ENCODE results near the gene FNTB. TPM values are rescaled to one million over a fixed set of nuclear protein-coding genes. Genes with fewer than 3 reads are reported as not detected.

FNTB gene
- total RNA-seq, 1 donor from 2014 or later = 9.7 TPM

GRCh38 chr14:65044596-65044959, 57.9 kb downstream of the FNTB start:
- intact Hi-C loops (cut with micrococcal nuclease) = no loop called here

GRCh38 chr14:65045006-65045405, 58.3 kb downstream of the FNTB start:
- intact Hi-C loops (cut with micrococcal nuclease) = no loop called here

GRCh38 chr14:65045709-65046108, 59.0 kb downstream of the FNTB start:
- intact Hi-C loops (cut with micrococcal nuclease) = no loop called here

- intact Hi-C loops (cut with micrococcal nuclease) = no loop called here
Measured at GRCh38 chr14:65052832-65053231, 66.1 kb downstream of the FNTB start.

GRCh38 chr14:65053466-65053865, 66.8 kb downstream of the FNTB start:
- intact Hi-C loops (cut with micrococcal nuclease) = no loop called here

GRCh38 chr14:65054471-65055085, 67.9 kb downstream of the FNTB start:
- intact Hi-C loops (cut with micrococcal nuclease) = no loop called here

- intact Hi-C loops (cut with micrococcal nuclease) = no loop called here
Measured at GRCh38 chr14:65057695-65058094, 71.0 kb downstream of the FNTB start.

GRCh38 chr14:65062096-65063075, 75.7 kb downstream of the FNTB start:
- intact Hi-C loops (cut with micrococcal nuclease) = no loop called here

- intact Hi-C loops (cut with micrococcal nuclease) = no loop called here
Measured at GRCh38 chr14:65065719-65066118, 79.0 kb downstream of the FNTB start.

- intact Hi-C loops (cut with micrococcal nuclease) = no loop called here
Measured at GRCh38 chr14:65069874-65070413, 83.2 kb downstream of the FNTB start.

- intact Hi-C loops (cut with micrococcal nuclease) = no loop called here
Measured at GRCh38 chr14:65070471-65070976, 83.8 kb downstream of the FNTB start.

GRCh38 chr14:65071544-65071943, 84.8 kb downstream of the FNTB start:
- intact Hi-C loops (cut with micrococcal nuclease) = no loop called here

GRCh38 chr14:65072256-65072655, 85.6 kb downstream of the FNTB start:
- intact Hi-C loops (cut with micrococcal nuclease) = no loop called here

- intact Hi-C loops (cut with micrococcal nuclease) = no loop called here
Measured at GRCh38 chr14:65072937-65073336, 86.2 kb downstream of the FNTB start.

- intact Hi-C loops (cut with micrococcal nuclease) = no loop called here
Measured at GRCh38 chr14:65073605-65074201, 87.0 kb downstream of the FNTB start.

- intact Hi-C loops (cut with micrococcal nuclease) = no loop called here
Measured at GRCh38 chr14:65074449-65075150, 87.9 kb downstream of the FNTB start.

- intact Hi-C loops (cut with micrococcal nuclease) = no loop called here
Measured at GRCh38 chr14:65075628-65076325, 89.1 kb downstream of the FNTB start.

- intact Hi-C loops (cut with micrococcal nuclease) = no loop called here
Measured at GRCh38 chr14:65077318-65077717, 90.6 kb downstream of the FNTB start.

- intact Hi-C loops (cut with micrococcal nuclease) = no loop called here
Measured at GRCh38 chr14:65079201-65079600, 92.5 kb downstream of the FNTB start.

- intact Hi-C loops (cut with micrococcal nuclease) = no loop called here
Measured at GRCh38 chr14:65079768-65080167, 93.1 kb downstream of the FNTB start.

Data from T-helper 1 cell treated with Interleukin-12 subunit alpha and Interleukin-12 subunit beta and Interleukin-4 antibody, amounts not matched to agents 30 ng/mL and 1 ng/mL, for 36 hours (primary cell).